GM21576 (cell line): ENCODE results near the gene THRB.

Experiments used
- ATAC-seq: cut with Tn5 transposase; IDR thresholded peaks from one replicate; pipeline ENCODE4 v1.9.1; 2021; ENCODE audit warnings: mild to moderate bottlenecking, moderate library complexity; ENCODE audit not compliant: unreplicated experiment

Gene THRB

DNA sequence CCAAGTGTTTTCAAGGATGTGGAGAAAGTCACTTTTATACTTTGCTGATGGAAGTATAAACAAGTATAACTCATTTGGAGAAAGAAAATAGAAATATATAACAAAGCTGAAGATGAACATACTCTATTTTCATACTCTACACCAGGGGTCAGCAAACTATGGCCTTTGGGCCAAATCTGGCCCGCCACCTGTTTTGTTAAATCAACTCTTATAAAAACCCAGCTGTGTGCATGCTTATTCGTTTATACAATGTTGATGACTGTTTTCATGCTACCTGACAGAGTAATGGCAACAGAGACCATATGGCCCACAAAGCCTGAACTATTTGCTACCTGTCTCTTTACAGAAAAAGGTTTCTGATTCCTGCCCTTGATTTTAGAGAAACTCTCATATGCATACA lies 425.6 kb downstream of the THRB start:
- ATAC-seq, result no peak

DNA sequence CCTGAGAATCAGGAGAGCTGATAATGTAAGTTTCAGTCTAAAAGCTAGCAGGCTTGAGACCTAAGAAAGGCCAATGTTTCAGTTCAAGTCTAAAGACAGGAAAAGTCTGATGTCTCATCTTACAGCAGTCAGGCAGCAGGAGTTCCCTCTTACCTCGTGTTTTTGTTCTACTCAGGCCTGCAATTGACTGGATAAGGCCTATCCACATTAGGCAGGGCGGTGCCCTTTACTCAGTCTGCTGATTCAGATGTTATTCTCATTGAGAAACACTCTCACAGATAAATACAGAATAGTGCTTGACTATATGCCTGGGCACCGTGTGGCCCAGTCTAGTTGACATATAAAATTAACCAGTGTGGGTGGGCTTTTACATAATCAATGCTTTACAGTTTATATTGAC lies 427.2 kb downstream of the THRB start:
- ATAC-seq, result no peak
